SK-N-SH treated with all-trans-retinoic acid at 6 μM for 48 hours (cell line): ENCODE results near the gene ANKMY2.

Experiments used
- ATAC-seq: fragments of 200-7000 bp; cut with Tn5 transposase; 3 replicates; pipeline ENCODE4 v1.9.1; 2020; ENCODE audit warnings: mild to moderate bottlenecking, moderate library complexity
- ARNTL ChIP-seq: fragments of 450-650 bp; formaldehyde crosslinking; IDR thresholded peaks from 2 replicates; pipeline ENCODE4 v1.5.0; 2020; ENCODE audit warnings: low read depth, mild to moderate bottlenecking, moderate library complexity, borderline replicate concordance
- CREB5 ChIP-seq: fragments of 250-450 bp; sonication (Bioruptor Pico); IDR thresholded peaks from 2 replicates; pipeline ENCODE4 v1.5.1; 2020; ENCODE audit warnings: low read depth, mild to moderate bottlenecking, moderate library complexity
- CSRNP3 ChIP-seq: fragments of 250-450 bp; sonication (Bioruptor Pico); IDR thresholded peaks from 2 replicates; pipeline ENCODE4 v1.5.1; 2021; ENCODE audit warnings: mild to moderate bottlenecking, moderate library complexity
- ESRRG ChIP-seq: fragments of 250-450 bp; sonication (Bioruptor Pico); IDR thresholded peaks from 2 replicates; pipeline ENCODE4 v1.6.1; 2021; ENCODE audit warnings: mild to moderate bottlenecking
- ISL1 ChIP-seq: fragments of 250-450 bp; sonication (Bioruptor Pico); IDR thresholded peaks from 2 replicates; pipeline ENCODE4 v2.1.2; 2022; ENCODE audit warnings: mild to moderate bottlenecking, moderate library complexity
- OSR1 ChIP-seq: fragments of 250-450 bp; sonication (Bioruptor Pico); IDR thresholded peaks from 2 replicates; pipeline ENCODE4 v1.8.0; 2022; ENCODE audit warnings: moderate library complexity, mild to moderate bottlenecking, inconsistent platforms
- PATZ1 ChIP-seq: fragments of 250-450 bp; sonication (Bioruptor Pico); IDR thresholded peaks from 2 replicates; pipeline ENCODE4 v1.8.0; 2020; ENCODE audit warnings: mild to moderate bottlenecking, moderate library complexity, borderline replicate concordance
- POU6F1 ChIP-seq: fragments of 250-450 bp; sonication (Bioruptor Pico); IDR thresholded peaks from 2 replicates; pipeline ENCODE4 v1.8.0; 2021; ENCODE audit warnings: low read depth, mild to moderate bottlenecking, moderate library complexity, borderline replicate concordance
- PPARA ChIP-seq: fragments of 250-450 bp; sonication (Bioruptor Pico); IDR thresholded peaks from 2 replicates; pipeline ENCODE4 v1.5.0; 2020; ENCODE audit warnings: mild to moderate bottlenecking, borderline replicate concordance
- RARB ChIP-seq: fragments of 250-450 bp; sonication (Bioruptor Pico); IDR thresholded peaks from 2 replicates; pipeline ENCODE4 v1.8.0; 2021; ENCODE audit warnings: mild to moderate bottlenecking, moderate library complexity
- SNAI2 ChIP-seq: fragments of 250-450 bp; sonication (Bioruptor Pico); IDR thresholded peaks from 2 replicates; pipeline ENCODE4 v1.5.0; 2020; ENCODE audit warnings: mild to moderate bottlenecking, moderate library complexity
- TCF4 ChIP-seq: fragments of 250-450 bp; sonication (Bioruptor Pico); IDR thresholded peaks from 2 replicates; pipeline ENCODE4 v1.8.0; 2021; ENCODE audit warnings: mild to moderate bottlenecking, moderate library complexity, borderline replicate concordance
- TOX ChIP-seq: fragments of 250-450 bp; sonication (Bioruptor Pico); IDR thresholded peaks from 2 replicates; pipeline ENCODE4 v1.8.0; 2021; ENCODE audit warnings: mild to moderate bottlenecking, moderate library complexity, borderline replicate concordance
- TSHZ2 ChIP-seq: fragments of 250-450 bp; sonication (Bioruptor Pico); IDR thresholded peaks from 2 replicates; pipeline ENCODE4 v1.5.0; 2020; ENCODE audit warnings: mild to moderate bottlenecking, moderate library complexity
- ZFP3 ChIP-seq: fragments of 250-450 bp; sonication (Bioruptor Pico); IDR thresholded peaks from 2 replicates; pipeline ENCODE4 v1.5.0; 2020; ENCODE audit warnings: mild to moderate bottlenecking, moderate library complexity
- ZNF565 ChIP-seq: fragments of 450-650 bp; formaldehyde crosslinking; conservative IDR thresholded peaks from 2 replicates; pipeline ENCODE4 v1.5.0; 2020; ENCODE audit warnings: low read depth, mild to moderate bottlenecking, moderate library complexity
- ZNF70 ChIP-seq: fragments of 450-650 bp; formaldehyde crosslinking; IDR thresholded peaks from 2 replicates; pipeline ENCODE4 v1.5.0; 2020; ENCODE audit warnings: mild to moderate bottlenecking, moderate library complexity
- ZNF8 ChIP-seq: fragments of 450-650 bp; formaldehyde crosslinking; IDR thresholded peaks from 2 replicates; pipeline ENCODE4 v1.5.0; 2020; ENCODE audit warnings: mild to moderate bottlenecking, moderate library complexity

ANKMY2 gene

GRCh38 chr7:16626388-16626787, 19.2 kb downstream of the ANKMY2 start:
- no peak for TF ChIP-seq ZFP3 (CRISPR knock-in tag)
- TF ChIP-seq TOX: no peak
- no peak for TF ChIP-seq RARB (CRISPR knock-in tag)
- no peak for TF ChIP-seq PATZ1 (CRISPR knock-in tag)
- no peak for TF ChIP-seq ISL1 (CRISPR knock-in tag)
- no peak for TF ChIP-seq PPARA
- TF ChIP-seq ZNF8: no peak
- TF ChIP-seq TSHZ2 (CRISPR knock-in tag): no peak
- TF ChIP-seq OSR1 (CRISPR knock-in tag): no peak
- TF ChIP-seq TCF4 (CRISPR knock-in tag): no peak
- TF ChIP-seq ZNF565: no peak
- TF ChIP-seq ZNF70 (CRISPR knock-in tag): no peak
- no peak for TF ChIP-seq CREB5 (CRISPR knock-in tag)
- no peak for TF ChIP-seq POU6F1 (CRISPR knock-in tag)

GRCh38 chr7:16619979-16620408, 25.6 kb downstream of the ANKMY2 start:
- no peak for ATAC-seq
- TF ChIP-seq PPARA: no peak
- TF ChIP-seq ARNTL (CRISPR knock-in tag): no peak
- TF ChIP-seq CSRNP3 (CRISPR knock-in tag): no peak
- no peak for TF ChIP-seq ZNF565

More at GRCh38 chr7:16626388-16626787, 19.2 kb downstream of the ANKMY2 start:
- ATAC-seq: no peak

- no peak for TF ChIP-seq ESRRG (CRISPR knock-in tag)
- TF ChIP-seq PATZ1 (CRISPR knock-in tag): no peak
- no peak for TF ChIP-seq PPARA
- ATAC-seq: no peak
Measured at GRCh38 chr7:16616542-16616941, 29.0 kb downstream of the ANKMY2 start.

- ATAC-seq: no peak
- TF ChIP-seq SNAI2 (CRISPR knock-in tag) (no peak), ISL1 (CRISPR knock-in tag) (no peak), ZNF8 (no peak), ZFP3 (CRISPR knock-in tag) (no peak)
Measured at GRCh38 chr7:16616122-16616521, 29.4 kb downstream of the ANKMY2 start.
